ENCODE data around the gene ENTPD8.

DNA sequence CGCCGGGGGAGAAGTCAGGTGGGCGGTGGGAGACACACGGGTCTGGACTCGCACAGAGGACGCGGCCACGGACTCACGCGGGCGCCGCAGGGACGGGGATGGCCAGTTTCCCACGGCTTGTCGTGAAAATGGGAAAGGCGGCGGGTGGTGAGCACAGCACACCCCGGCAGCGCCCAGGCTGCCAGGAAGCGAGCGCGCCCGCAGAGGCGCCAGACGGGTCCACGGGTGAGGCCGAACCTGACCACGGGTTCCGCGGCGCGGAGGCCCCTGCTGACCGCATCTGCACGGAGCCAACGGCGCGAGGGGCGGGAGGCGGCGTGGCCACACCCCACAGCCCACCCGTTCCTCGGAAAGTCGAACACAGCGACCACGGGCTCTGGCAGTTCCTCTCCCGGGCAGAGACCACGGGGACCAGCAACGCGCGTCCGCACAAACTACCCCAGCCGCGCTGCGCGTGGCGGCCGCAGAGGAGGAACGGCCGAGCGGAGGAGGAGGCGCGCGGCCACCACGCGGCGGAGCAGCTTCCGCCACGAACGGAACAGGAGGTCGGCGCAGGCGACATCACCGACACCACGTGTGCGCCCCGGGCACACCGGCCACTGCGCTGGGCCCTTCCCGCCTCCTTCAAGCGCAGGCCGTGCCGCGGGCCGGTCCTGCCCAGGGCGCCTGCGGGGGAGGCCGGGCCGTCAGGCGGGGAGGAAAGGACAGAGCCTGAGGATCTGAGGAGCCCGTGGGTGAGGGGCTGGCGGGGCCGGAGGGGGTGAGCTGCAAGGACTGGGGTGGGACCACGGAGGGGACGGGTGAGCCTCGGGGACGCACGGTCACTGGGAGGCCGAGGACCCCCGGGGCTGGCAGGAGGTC lies 23.8 kb downstream of the ENTPD8 start:
- TF ChIP-seq, protein P1, sequence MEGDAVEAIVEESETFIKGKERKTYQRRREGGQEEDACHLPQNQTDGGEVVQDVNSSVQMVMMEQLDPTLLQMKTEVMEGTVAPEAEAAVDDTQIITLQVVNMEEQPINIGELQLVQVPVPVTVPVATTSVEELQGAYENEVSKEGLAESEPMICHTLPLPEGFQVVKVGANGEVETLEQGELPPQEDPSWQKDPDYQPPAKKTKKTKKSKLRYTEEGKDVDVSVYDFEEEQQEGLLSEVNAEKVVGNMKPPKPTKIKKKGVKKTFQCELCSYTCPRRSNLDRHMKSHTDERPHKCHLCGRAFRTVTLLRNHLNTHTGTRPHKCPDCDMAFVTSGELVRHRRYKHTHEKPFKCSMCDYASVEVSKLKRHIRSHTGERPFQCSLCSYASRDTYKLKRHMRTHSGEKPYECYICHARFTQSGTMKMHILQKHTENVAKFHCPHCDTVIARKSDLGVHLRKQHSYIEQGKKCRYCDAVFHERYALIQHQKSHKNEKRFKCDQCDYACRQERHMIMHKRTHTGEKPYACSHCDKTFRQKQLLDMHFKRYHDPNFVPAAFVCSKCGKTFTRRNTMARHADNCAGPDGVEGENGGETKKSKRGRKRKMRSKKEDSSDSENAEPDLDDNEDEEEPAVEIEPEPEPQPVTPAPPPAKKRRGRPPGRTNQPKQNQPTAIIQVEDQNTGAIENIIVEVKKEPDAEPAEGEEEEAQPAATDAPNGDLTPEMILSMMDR (conservative IDR thresholded peaks at IDR 0.05), result no peak
- TF ChIP-seq EZH2 (IDR thresholded peaks at IDR 0.05; ENCODE audit: low read depth), result no peak

Measured in PC-9 (cell line).